Adrenal gland (tissue), 5 donors: ENCODE results near the gene STRN3.

ENCODE experiments used
- CTCF ChIP-seq, 6 experiments: fragments of 450-650 bp in 4 of 6; fragments of 200-600 bp in 2 of 6; sonication (generic) in 1 of 6; IDR thresholded peaks; 1 replicate in 5 of 6; 2 replicates in 1 of 6; pipeline versions ENCODE4 v1.5.1 to v1.8.0; 2016 to 2021; ENCODE audit warnings: antibody characterized with exemption in 6 of 6, mild to moderate bottlenecking in 2 of 6, moderate library complexity in 1 of 6
- POLR2A ChIP-seq, 2 donors: fragments of 450-650 bp; IDR thresholded peaks; one replicate each; pipeline ENCODE4 v1.6.1; 2017; ENCODE audit warnings: antibody characterized with exemption in 2 of 2, mild to moderate bottlenecking in 2 of 2, moderate library complexity in 1 of 2
- donor health status: DM: no; HTN: no; CAD: no.

GRCh38 chr14:30991408-30991807, 34.8 kb downstream of the STRN3 start:
- no peak for TF ChIP-seq CTCF (IDR thresholded peaks at IDR 0.05)
- TF ChIP-seq POLR2A (IDR thresholded peaks at IDR 0.05) = no peak
